ENCODE measurements around the gene FBXL4. TPM values are rescaled to one million over a fixed set of nuclear protein-coding genes. Genes with fewer than 3 reads are reported as not detected.

FBXL4 gene
- total and polyA plus RNA-seq, 2 experiments from 2014 or later = 7.2 to 12.7 TPM

- no peak overlapping the region for H3K4me3 ChIP-seq
- no peak overlapping the region for H3K27ac ChIP-seq
- no peaks in the 10 kb centered on the region for H3K36me3 ChIP-seq
- peaks cover 13% of the 10 kb centered on the region for H3K4me1 ChIP-seq (ENCODE audit: low read depth)
- no peak for DNase-seq (ENCODE audit: low read depth in 1 of 2, low spot score in 1 of 2)
- TF ChIP-seq, protein P1, sequence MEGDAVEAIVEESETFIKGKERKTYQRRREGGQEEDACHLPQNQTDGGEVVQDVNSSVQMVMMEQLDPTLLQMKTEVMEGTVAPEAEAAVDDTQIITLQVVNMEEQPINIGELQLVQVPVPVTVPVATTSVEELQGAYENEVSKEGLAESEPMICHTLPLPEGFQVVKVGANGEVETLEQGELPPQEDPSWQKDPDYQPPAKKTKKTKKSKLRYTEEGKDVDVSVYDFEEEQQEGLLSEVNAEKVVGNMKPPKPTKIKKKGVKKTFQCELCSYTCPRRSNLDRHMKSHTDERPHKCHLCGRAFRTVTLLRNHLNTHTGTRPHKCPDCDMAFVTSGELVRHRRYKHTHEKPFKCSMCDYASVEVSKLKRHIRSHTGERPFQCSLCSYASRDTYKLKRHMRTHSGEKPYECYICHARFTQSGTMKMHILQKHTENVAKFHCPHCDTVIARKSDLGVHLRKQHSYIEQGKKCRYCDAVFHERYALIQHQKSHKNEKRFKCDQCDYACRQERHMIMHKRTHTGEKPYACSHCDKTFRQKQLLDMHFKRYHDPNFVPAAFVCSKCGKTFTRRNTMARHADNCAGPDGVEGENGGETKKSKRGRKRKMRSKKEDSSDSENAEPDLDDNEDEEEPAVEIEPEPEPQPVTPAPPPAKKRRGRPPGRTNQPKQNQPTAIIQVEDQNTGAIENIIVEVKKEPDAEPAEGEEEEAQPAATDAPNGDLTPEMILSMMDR (IDR thresholded peaks at IDR 0.05; ENCODE audit: low read depth, low read length) = no peak
- peaks cover 77% of the 10 kb centered on the region for H3K27me3 ChIP-seq
- no peaks in the 10 kb centered on the region for H3K9me3 ChIP-seq (ENCODE audit: low read depth)
These were observed 101.7 kb downstream of the FBXL4 start for GRCh38 chr6:98846021-98846380.

- TF ChIP-seq, protein P1 (IDR thresholded peaks at IDR 0.05; ENCODE audit: low read depth, low read length) = peak; percentile 89
- DNase-seq (ENCODE audit: low read depth in 1 of 2, low spot score in 1 of 2) = peak; percentile 86 to 87
- H3K27me3 ChIP-seq = peaks cover 83% of the 10 kb centered on the region
- H3K36me3 ChIP-seq = no peaks in the 10 kb centered on the region
- H3K4me3 ChIP-seq = peak overlapping the region; percentile 29
- no peaks in the 10 kb centered on the region for H3K9me3 ChIP-seq (ENCODE audit: low read depth)
- peaks cover 13% of the 10 kb centered on the region for H3K4me1 ChIP-seq (ENCODE audit: low read depth)
- no peak overlapping the region for H3K27ac ChIP-seq
These were observed 102.3 kb downstream of the FBXL4 start for GRCh38 chr6:98845211-98846020.

DNA sequence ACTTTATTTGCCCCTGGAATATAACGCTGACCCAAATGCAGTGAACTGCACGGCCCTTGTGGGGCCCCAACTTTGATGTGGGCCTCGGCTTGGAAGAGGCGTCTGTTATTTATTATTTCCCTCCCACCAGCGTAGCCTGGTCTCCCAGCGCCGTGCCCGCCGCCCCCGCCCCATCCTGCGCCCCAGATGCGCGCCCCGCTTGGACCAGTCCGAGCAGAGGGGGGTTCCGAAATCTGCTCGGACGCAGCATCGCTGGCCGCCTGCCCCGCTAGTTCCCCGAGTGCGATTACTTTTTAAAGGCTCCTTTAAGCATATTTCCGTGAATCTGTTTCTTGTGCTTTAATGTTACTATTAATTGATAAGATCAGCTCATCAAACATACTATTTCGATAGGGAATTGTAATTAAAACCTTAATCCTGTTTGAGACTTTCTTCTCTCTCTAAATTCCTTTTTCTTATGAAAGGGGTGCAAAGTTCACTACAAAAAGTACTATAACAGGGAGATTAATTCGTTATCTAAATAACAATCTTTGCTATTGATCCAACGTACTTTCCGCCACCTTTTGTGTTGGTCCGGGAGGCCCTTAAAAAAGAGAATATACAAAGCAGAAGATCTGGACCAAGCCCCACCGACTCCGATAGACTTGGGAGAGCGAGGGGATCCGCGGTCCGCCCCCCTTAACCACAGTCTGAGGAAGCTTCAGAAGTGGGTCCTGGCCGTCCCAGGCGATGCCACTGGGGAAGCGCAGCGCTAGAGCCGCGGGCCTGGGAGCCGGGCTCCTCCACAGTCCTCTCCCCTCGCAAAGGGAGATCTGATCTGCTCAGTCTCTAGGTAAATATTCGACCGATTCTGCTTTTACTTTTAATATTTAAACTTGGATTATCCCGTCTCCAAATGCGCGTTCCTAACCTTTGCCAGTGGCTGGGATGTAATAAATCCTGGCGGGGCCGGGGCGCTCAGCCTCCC, 103.2 kb downstream of the FBXL4 start:
- Histone ChIP-seq H3K27me3 (peaks cover 92% of the 10 kb centered on the region), H3K4me3 (peak overlapping the region; percentile 29), H3K27ac (no peak overlapping the region), H3K9me3 (ENCODE audit: low read depth) (no peaks in the 10 kb centered on the region), H3K36me3 (no peaks in the 10 kb centered on the region), H3K4me1 (ENCODE audit: low read depth) (peaks cover 13% of the 10 kb centered on the region)
- no peak for DNase-seq (ENCODE audit: low read depth in 1 of 2, low spot score in 1 of 2)
- TF ChIP-seq, protein P1 (IDR thresholded peaks at IDR 0.05; ENCODE audit: low read depth, low read length) = no peak

DNA sequence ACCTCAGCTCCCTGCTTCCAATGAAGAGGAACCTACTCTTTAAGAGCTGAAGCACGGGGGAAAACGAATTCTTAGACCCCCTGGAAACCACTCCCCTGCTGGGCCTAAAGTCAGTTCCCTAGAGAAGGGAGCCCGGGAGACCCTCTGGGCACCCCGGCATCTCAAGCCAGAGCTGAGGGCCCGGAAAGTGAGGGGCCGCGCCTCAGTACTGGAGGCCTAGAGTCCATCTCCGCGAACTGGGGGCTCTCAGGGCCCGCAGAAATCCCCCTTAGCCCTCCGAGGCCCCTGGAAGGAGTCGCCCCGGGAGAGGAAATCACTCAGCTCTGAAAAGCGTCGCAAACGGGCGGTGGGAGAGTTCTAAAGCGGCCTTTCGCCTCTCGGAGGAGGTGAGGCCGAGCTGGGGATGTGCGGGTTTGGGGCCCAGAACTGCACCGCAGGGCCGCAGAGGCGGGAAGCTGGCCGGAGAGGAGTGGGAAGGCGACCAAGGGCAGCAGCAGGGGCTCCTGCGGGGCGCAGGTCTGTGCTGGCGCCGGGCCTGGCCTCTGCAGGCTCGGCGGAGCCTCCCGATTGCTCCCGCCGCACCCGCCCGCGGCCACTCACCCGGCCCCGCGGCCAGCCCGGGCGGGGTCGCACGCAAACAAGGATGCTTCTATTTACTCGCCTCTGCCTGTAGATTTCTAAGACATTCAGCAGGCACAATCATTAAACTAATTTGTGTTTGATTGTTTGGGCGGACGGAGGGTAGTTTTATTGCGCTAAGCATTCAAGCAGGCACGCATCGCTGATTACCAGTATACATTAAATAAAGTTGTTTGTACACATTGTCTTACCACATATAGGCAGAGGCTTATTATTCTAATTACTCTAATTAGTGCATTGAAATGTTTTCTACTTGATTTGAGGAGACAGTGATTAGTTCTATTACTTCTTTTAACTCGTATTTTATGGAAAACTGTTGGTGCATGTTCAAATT, 104.2 kb downstream of the FBXL4 start:
- peak in 1 of 2 donors; percentile 42 for DNase-seq (ENCODE audit: low read depth in 1 of 2, low spot score in 1 of 2)

More for the DNA sequence above, 104.2 kb downstream of the FBXL4 start:
- Histone ChIP-seq H3K27me3 (peaks cover 96% of the 10 kb centered on the region), H3K36me3 (no peaks in the 10 kb centered on the region), H3K27ac (no peak overlapping the region), H3K4me3 (no peak overlapping the region), H3K4me1 (ENCODE audit: low read depth) (peaks cover 13% of the 10 kb centered on the region), H3K9me3 (ENCODE audit: low read depth) (no peaks in the 10 kb centered on the region)
- TF ChIP-seq, protein P1 (IDR thresholded peaks at IDR 0.05; ENCODE audit: low read depth, low read length) = no peak

Data from cardiac muscle cell (in vitro differentiated cells and primary cell).